ENCODE measurements around the gene LBHD2. TPM values are rescaled to one million over a fixed set of nuclear protein-coding genes. Genes with fewer than 3 reads are reported as not detected.

LBHD2 gene
- total RNA-seq, 6 experiments from 2014 or later: not detected

- WGBS (ENCODE audit: insufficient coverage, low coverage, low lambda C conversion rate, missing lambda C conversion rate): no CpG with 5 or more reads among the region's 39 CpGs
- peak in 1 of 3 donors; percentile 55 for DNase-seq
- Histone ChIP-seq H3K4me3 (no peak overlapping the region), H3K4me1 (peaks cover 0 to 42% (median 16%) of the 10 kb centered on the region in 4 donors), H3K9me3 (no peaks in the 10 kb centered on the region), H3K27me3 (no peaks in the 10 kb centered on the region), H3K27ac (peak overlapping the region in 1 of 3 donors; percentile 40), H3K36me3 (peaks cover 0 to 5% (median 0%) of the 10 kb centered on the region in 4 donors)
- ATAC-seq: no peak
- TF ChIP-seq POLR2A (IDR thresholded peaks at IDR 0.05) (no peak), CTCF (IDR thresholded peaks at IDR 0.05) (no peak)
- intact Hi-C loops (cut with DNase I): no loop called here
Measured at GRCh38 chr14:103127356-103127755, 43.3 kb downstream of the LBHD2 start.

- DNase-seq: peak in 1 of 3 donors; percentile 51
- 90% methylated on average over 2 of the region's 16 CpGs for WGBS (ENCODE audit: insufficient coverage, low coverage, low lambda C conversion rate, missing lambda C conversion rate)
Measured at GRCh38 chr14:103127861-103128598, 44.0 kb downstream of the LBHD2 start.

GRCh38 chr14:103128631-103129300 lies 44.8 kb downstream of the LBHD2 start:
- Histone ChIP-seq H3K4me3 (no peak overlapping the region), H3K4me1 (peaks cover 0 to 32% (median 15%) of the 10 kb centered on the region in 4 donors), H3K36me3 (peaks cover 0 to 8% (median 0%) of the 10 kb centered on the region in 4 donors), H3K27ac (no peak overlapping the region), H3K27me3 (no peaks in the 10 kb centered on the region), H3K9me3 (no peaks in the 10 kb centered on the region)
- intact Hi-C loops (cut with DNase I): no loop called here
- TF ChIP-seq POLR2A (IDR thresholded peaks at IDR 0.05) (no peak), CTCF (IDR thresholded peaks at IDR 0.05) (no peak)
- peak in 2 of 4 donors; percentile 43 to 63 for ATAC-seq
- DNase-seq: peak; percentile 58 to 80 (median 58)
- 33% methylated on average over 6 of the region's 13 CpGs for WGBS (ENCODE audit: insufficient coverage, low coverage, low lambda C conversion rate, missing lambda C conversion rate)

More at GRCh38 chr14:103127861-103128598, 44.0 kb downstream of the LBHD2 start:
- TF ChIP-seq POLR2A (IDR thresholded peaks at IDR 0.05): no peak
- no peak for TF ChIP-seq CTCF (IDR thresholded peaks at IDR 0.05)
- no peak overlapping the region for H3K27ac ChIP-seq
- peaks cover 0 to 39% (median 15%) of the 10 kb centered on the region in 4 donors for H3K4me1 ChIP-seq
- H3K9me3 ChIP-seq: no peaks in the 10 kb centered on the region
- intact Hi-C loops (cut with DNase I): no loop called here
- peaks cover 0 to 5% (median 0%) of the 10 kb centered on the region in 4 donors for H3K36me3 ChIP-seq
- H3K4me3 ChIP-seq: no peak overlapping the region
- H3K27me3 ChIP-seq: no peaks in the 10 kb centered on the region
- no peak for ATAC-seq

GRCh38 chr14:103129301-103130016 lies 45.4 kb downstream of the LBHD2 start:
- no peak overlapping the region for H3K27ac ChIP-seq
- 94% methylated on average over 4 of the region's 12 CpGs for WGBS (ENCODE audit: insufficient coverage, low coverage, low lambda C conversion rate, missing lambda C conversion rate)
- peaks cover 0 to 11% (median 0%) of the 10 kb centered on the region in 4 donors for H3K36me3 ChIP-seq
- TF ChIP-seq CTCF (IDR thresholded peaks at IDR 0.05) (no peak), POLR2A (IDR thresholded peaks at IDR 0.05) (no peak)
- no peaks in the 10 kb centered on the region for H3K9me3 ChIP-seq
- no peaks in the 10 kb centered on the region for H3K27me3 ChIP-seq
- no peak for DNase-seq
- intact Hi-C loops (cut with DNase I): no loop called here
- H3K4me1 ChIP-seq: peaks cover 0 to 30% (median 14%) of the 10 kb centered on the region in 4 donors
- H3K4me3 ChIP-seq: no peak overlapping the region
- ATAC-seq: no peak

Data from right lobe of liver (tissue), 6 donors.